AG20443 (cell line): ENCODE results near the gene SLC12A3.
"Not testable (repeated sequence)": the region's sequence is repeated elsewhere in the genome, so short reads cannot be mapped to it uniquely, and the experiment has no call there.

ENCODE experiments used
- DNase-seq: peaks from one replicate; pipeline ENCODE4 v3.0.0; 2012; ENCODE audit warnings: low spot score, mixed read lengths

SLC12A3 gene

GRCh38 chr16:56868175-56868574 lies 3.2 kb downstream of the SLC12A3 start:
- DNase-seq, result no peak

DNA sequence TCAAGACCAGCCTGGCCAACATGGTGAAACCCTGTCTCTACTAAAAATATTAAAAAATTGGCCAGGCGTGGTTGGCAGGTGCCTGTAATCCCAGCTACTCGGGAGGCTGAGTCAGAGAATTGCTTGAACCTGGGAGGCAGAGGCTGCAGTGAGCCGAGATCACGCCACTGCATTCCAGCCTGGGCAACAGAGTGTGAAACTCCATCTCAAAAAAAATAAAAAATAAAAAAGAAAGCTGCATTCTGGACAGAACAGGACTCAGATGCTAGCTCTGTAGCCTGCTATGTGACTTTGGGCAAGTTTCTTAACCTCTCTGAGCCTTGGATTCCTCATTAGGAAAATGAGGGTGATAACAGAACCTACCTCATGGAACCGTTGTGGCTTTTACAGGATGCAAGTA lies 3.8 kb downstream of the SLC12A3 start:
- not testable (repeated sequence) for DNase-seq

GRCh38 chr16:56869513-56870275 lies 4.7 kb downstream of the SLC12A3 start:
- no peak for DNase-seq

DNA sequence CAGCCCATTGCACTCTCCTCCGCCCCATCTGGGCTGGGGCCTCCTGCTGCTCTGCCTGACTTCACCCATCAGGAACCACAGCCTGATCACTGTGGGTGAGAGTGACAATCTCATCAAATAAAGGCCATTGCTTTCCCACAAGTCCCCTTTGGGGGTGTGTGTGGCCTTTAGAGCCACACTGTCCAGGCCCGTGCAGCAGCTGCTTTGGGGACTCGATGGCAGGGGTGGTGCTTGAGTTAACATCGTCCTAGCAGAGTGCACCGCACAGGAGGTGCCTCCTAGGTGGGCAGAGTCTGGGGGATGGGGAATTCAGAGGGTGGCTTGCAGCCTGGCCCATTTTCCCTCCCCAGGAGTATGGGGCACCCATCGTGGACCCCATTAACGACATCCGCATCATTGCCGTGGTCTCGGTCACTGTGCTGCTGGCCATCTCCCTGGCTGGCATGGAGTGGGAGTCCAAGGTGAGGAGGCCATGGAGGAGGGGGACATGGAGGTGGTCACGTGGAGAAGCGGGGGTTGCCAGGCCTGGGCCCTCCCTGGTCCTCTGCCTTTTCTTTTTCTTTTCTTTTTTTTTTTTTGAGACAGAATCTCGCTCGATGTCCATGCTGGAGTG lies 5.4 kb downstream of the SLC12A3 start:
- no peak for DNase-seq

DNA sequence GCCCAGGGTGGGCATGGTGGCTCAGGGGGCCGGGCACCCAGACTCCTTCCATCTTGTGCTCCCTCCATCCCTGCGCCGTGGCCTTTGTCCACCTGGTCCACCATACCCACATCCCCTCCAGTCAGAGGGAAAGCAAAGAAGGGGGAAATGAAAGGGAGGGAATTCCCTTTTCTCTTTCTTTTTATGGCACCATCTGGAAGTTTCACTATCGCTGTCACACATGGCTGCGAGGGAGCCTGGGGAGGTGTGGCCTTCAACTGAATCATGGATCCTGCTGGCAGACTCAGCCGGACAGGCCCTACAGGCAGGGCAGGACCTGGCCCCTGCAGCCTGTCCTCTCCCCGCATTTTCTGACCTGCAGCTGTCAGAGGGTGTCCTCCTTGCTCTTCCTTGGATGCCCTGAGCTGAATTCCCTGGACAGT lies 6.2 kb downstream of the SLC12A3 start:
- peak; percentile 93 for DNase-seq

GRCh38 chr16:56872863-56873391 lies 7.9 kb downstream of the SLC12A3 start:
- no peak for DNase-seq

GRCh38 chr16:56874800-56875199 lies 9.8 kb downstream of the SLC12A3 start:
- no peak for DNase-seq

- DNase-seq, result no peak
These were observed 11.0 kb downstream of the SLC12A3 start for GRCh38 chr16:56876048-56876447.

GRCh38 chr16:56877486-56878182 lies 12.6 kb downstream of the SLC12A3 start:
- no peak for DNase-seq

DNA sequence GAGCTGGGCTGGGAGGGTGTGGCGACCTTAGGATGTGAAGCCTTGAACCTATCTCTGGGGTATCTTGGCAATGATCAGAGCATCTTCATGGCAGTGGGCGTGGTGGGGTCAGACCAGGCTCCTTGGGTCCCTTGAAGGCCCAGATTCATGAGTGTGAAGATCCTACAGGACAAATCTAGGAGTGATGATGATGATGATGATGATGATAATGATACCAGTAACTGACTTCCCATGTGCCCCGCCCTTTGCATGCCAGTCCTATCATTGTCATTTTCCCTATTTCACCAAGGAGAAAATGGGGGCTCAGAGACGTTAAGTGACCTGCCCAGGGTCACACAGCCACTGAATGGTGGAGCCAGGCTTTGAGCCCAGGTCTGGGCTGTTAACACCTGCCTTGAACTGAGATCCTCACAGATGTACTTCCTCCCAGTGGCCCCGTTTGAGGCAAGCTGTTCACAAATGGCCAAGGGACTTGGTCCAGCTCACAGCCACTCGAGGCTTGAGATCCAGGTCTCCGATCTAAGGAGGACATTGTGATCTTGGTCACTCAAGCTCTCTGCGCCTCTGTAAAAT lies 13.4 kb downstream of the SLC12A3 start:
- DNase-seq, result no peak

DNA sequence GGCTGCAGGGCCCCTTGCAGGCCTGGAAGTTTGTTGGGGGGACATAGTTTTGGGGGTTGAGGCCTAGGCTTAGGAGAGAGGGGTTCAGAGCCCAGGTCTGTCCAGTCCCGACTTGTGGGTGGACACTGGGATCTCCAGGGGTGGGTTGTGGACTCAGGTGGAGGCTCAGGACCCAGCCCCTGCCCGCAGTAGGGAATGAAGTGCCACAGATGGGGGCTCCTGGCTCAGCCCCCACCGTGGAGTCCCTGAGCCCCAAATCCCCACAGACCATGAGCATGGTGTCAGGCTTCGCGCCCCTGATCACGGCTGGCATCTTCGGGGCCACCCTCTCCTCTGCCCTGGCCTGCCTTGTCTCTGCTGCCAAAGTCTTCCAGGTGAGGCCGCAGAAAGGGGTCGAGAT lies 14.3 kb downstream of the SLC12A3 start:
- no peak for DNase-seq

- DNase-seq, result no peak
These were observed 15.2 kb downstream of the SLC12A3 start for GRCh38 chr16:56880176-56880575.

- DNase-seq, result no peak
These were observed 15.7 kb downstream of the SLC12A3 start for GRCh38 chr16:56880685-56881084.

DNA sequence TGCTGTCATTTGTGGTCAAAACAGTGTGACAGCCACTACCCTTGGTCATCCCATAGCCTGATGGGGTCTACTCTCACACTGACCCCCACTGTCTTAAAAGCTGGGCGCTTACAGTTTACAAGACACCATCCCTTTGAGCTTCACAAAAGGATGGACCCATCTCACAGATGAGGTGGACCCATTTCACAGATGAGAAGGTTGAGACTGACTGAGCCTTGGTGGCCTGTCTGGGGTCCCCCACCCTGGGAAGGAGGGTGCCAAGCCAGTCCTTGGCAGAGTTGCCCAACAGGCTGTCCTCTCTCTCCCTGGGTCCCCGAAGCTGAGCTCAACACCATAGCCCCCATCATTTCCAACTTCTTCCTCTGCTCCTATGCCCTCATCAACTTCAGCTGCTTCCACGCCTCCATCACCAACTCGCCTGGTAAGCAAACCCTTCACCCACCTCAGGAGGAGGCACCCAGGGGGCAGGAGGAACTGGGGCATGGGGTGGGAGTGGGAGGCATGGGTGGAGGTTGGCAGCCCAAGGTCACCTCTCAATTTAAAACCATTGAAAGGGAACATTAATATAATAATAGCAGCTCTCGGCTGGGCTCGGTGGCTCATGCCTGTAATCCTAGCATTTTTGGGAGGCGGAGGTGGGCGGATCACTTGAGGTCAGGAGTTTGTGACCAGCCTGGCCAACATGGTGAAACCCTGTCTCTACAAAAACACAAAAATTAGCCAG lies 17.2 kb downstream of the SLC12A3 start:
- DNase-seq, result no peak

DNA sequence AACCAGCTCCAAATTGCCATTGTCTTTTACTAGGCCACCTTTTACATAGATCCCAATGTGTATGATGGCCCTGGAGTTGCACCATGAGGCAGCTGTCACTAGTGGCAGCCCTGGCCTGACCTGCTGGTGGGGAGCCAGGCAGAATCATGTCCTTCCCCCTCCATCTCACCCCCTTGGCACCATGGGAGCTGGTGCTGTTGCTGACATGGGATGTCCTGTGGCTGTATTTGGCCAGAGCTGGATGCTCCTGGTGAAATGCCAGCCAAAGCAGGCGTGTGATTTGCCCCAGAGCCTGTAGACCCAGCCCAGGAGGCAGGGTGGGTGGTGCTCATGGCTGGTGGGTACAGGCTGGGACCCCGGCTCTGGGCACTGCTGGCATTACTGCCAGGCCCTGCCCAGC lies 18.6 kb downstream of the SLC12A3 start:
- DNase-seq, result no peak

DNA sequence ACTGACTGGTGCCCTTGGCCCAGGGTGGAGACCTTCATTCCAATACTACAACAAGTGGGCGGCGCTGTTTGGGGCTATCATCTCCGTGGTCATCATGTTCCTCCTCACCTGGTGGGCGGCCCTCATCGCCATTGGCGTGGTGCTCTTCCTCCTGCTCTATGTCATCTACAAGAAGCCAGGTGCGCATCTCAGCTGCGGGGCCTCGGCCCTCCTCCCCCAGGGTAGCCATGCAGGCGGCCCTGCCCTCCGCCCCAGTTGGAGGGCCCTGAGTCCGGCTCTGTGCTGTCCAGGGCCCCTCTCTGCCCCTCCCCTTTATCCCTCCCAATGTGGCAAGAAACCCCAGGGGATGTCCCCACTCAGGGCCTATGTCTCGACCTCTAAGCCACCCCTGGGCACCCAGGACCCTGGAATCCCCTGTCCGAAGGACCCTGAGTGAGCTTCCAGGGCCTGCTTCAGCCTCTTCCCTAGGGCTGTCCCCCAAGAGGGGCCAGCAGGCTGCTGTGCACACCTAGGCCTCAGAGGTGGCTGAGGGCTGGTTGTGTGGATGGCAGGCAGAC lies 19.1 kb downstream of the SLC12A3 start:
- no peak for DNase-seq

- not testable (repeated sequence) for DNase-seq
These were observed 19.9 kb downstream of the SLC12A3 start for GRCh38 chr16:56884929-56885328.

GRCh38 chr16:56885446-56886162 lies 20.6 kb downstream of the SLC12A3 start:
- DNase-seq, result no peak

GRCh38 chr16:56886296-56886695 lies 21.3 kb downstream of the SLC12A3 start:
- no peak for DNase-seq

DNA sequence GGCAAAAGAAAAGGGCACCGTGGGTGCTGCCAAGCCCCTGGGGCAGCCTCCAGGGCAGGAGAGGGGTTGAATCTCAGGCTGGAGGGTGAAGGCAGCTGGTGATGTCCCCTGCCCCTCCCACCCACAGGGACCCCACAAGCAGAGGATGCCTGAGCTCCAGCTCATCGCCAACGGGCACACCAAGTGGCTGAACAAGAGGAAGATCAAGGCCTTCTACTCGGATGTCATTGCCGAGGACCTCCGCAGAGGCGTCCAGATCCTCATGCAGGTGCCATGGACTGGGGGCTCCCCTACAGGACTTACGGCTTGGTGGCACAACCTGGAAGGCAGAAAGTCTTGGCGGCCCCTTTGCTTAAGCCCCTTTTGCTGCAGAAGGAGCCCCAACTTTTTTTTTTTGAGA lies 21.8 kb downstream of the SLC12A3 start:
- DNase-seq, result no peak

- no peak for DNase-seq
These were observed 23.8 kb downstream of the SLC12A3 start for GRCh38 chr16:56888806-56889205.
